Activated CD4-positive, alpha-beta T cell treated with anti-CD3 and anti-CD28 coated beads, Interleukin-2, amount 10 ng/mL, durations not matched to agents 24 days and 14 days (primary cell): Measurements from ENCODE around the gene LCE1C. TPM values are rescaled to one million over a fixed set of nuclear protein-coding genes. Genes with fewer than 3 reads are reported as not detected.

Experiments used
- total RNA-seq: library from RNA; stranded (reverse); gene quantifications from 2 replicates; pipeline ENCODE4 v1.2.3, GENCODE V29; 2022

LCE1C gene
- total RNA-seq, 1 donor from 2014 or later = not detected

Other genes with a start within 250 kb of the LCE1C start
- gene LCE3E, start 239.9 kb downstream of the LCE1C start, total RNA-seq = not detected in 2 replicates
- gene LCE3D, start 226.1 kb downstream of the LCE1C start, total RNA-seq = not detected in 2 replicates
- not detected in 2 replicates for gene LCE3C, start 206.4 kb downstream of the LCE1C start, total RNA-seq
- not detected in 2 replicates for gene LCE3B, start 192.8 kb downstream of the LCE1C start, total RNA-seq
- gene LCE3A, start 183.5 kb downstream of the LCE1C start, total RNA-seq = not detected in 2 replicates
- gene LCE2D, start 143.3 kb downstream of the LCE1C start, total RNA-seq = not detected in 2 replicates
- gene LCE2C, start 131.4 kb downstream of the LCE1C start, total RNA-seq = not detected in 2 replicates
- gene LCE2B, start 120.5 kb downstream of the LCE1C start, total RNA-seq = not detected in 2 replicates
- not detected in 2 replicates for gene LCE2A, start 108.3 kb downstream of the LCE1C start, total RNA-seq
- gene LCE4A, start 98.5 kb downstream of the LCE1C start, total RNA-seq = not detected in 2 replicates
- gene KPRP, start 48.6 kb downstream of the LCE1C start, total RNA-seq = not detected in 2 replicates
- gene LCE1F, start 31.5 kb downstream of the LCE1C start, total RNA-seq = not detected in 2 replicates
- gene LCE1E, start 20.4 kb downstream of the LCE1C start, total RNA-seq = not detected in 2 replicates
- not detected in 2 replicates for gene LCE1D, start 9.9 kb downstream of the LCE1C start, total RNA-seq
- not detected in 2 replicates for gene LCE1B, start 5.3 kb upstream of the LCE1C start, total RNA-seq
- gene LCE1A, start 20.8 kb upstream of the LCE1C start, total RNA-seq = not detected in 2 replicates
- not detected in 2 replicates for gene LCE6A, start 36.2 kb upstream of the LCE1C start, total RNA-seq
- not detected in 2 replicates for gene LCE7A, start 53.3 kb upstream of the LCE1C start, total RNA-seq
- gene SMCP, start 71.7 kb upstream of the LCE1C start, total RNA-seq = not detected in 2 replicates
- not detected in 2 replicates for gene IVL, start 101.9 kb upstream of the LCE1C start, total RNA-seq
- not detected in 2 replicates for gene SPRR5, start 140.6 kb upstream of the LCE1C start, total RNA-seq
- gene SPRR4, start 164.0 kb upstream of the LCE1C start, total RNA-seq = not detected in 2 replicates
- gene SPRR1A, start 177.4 kb upstream of the LCE1C start, total RNA-seq = not detected in 2 replicates
- not detected in 2 replicates for gene SPRR3, start 195.1 kb upstream of the LCE1C start, total RNA-seq
- not detected in 2 replicates for gene SPRR1B, start 224.6 kb upstream of the LCE1C start, total RNA-seq
- not detected in 2 replicates for gene SPRR2D, start 234.5 kb upstream of the LCE1C start, total RNA-seq